GM12878 (cell line): Measurements from ENCODE around the gene MISFA. TPM values are rescaled to one million over a fixed set of nuclear protein-coding genes. Genes with fewer than 3 reads are reported as not detected.

ENCODE experiments used
- BHLHE40 ChIP-seq, 2 experiments: fragments of 450-650 bp in 1 of 2; IDR thresholded peaks; 2 replicates each; pipeline ENCODE4 v1.6.1; 2011 to 2017; ENCODE audit warnings: low read depth in 2 of 2, borderline replicate concordance in 1 of 2, improper control_type of control experiment in 1 of 2, low read length in 1 of 2, mild to moderate bottlenecking in 1 of 2
- BMI1 ChIP-seq: fragments of 450-650 bp; IDR thresholded peaks from 2 replicates; pipeline ENCODE4 v1.6.1; 2016; ENCODE audit warnings: mild to moderate bottlenecking, moderate library complexity, borderline replicate concordance
- CHD4 ChIP-seq: fragments of 200-600 bp; sonication (generic); IDR thresholded peaks from 2 replicates; pipeline ENCODE4 v1.6.1; 2016; ENCODE audit warnings: mild to moderate bottlenecking
- CREB1 ChIP-seq: IDR thresholded peaks from 2 replicates; pipeline ENCODE4 v1.6.1; 2012; ENCODE audit warnings: low read depth, mild to moderate bottlenecking, inconsistent platforms
- EGR1 ChIP-seq, 2 experiments: IDR thresholded peaks; 1 replicate in 1 of 2; 2 replicates in 1 of 2; pipeline ENCODE4 v1.6.1; 2011 to 2012; ENCODE audit warnings: low read depth in 2 of 2, low read length in 2 of 2, borderline replicate concordance in 1 of 2, mild to moderate bottlenecking in 1 of 2, moderate library complexity in 1 of 2
- FOS ChIP-seq: IDR thresholded peaks from 3 replicates; pipeline ENCODE4 v1.6.1; 2011; ENCODE audit warnings: borderline replicate concordance; ENCODE audit not compliant: insufficient read length; ENCODE audit errors: extremely low read depth
- HCFC1 ChIP-seq: fragments of 150-350 bp; IDR thresholded peaks from 2 replicates; pipeline ENCODE4 v1.6.1; 2014; ENCODE audit warnings: low read length
- HDGF ChIP-seq: fragments of 450-650 bp; IDR thresholded peaks from 2 replicates; pipeline ENCODE4 v1.6.1; 2016; ENCODE audit warnings: antibody characterized with exemption
- IKZF1 ChIP-seq: fragments of 450-650 bp; conservative IDR thresholded peaks from 2 replicates; pipeline ENCODE4 v1.6.1; 2017; ENCODE audit warnings: antibody characterized with exemption, mild to moderate bottlenecking
- IRF4 ChIP-seq: IDR thresholded peaks from 2 replicates; pipeline ENCODE4 v1.6.1; 2011; ENCODE audit warnings: low read depth, low read length
- JUNB ChIP-seq: IDR thresholded peaks from 2 replicates; pipeline ENCODE4 v1.6.1; 2016; ENCODE audit warnings: antibody characterized with exemption, mild to moderate bottlenecking
- NFYA ChIP-seq: IDR thresholded peaks from 2 replicates; pipeline ENCODE4 v1.6.1; 2011; ENCODE audit warnings: low read depth, mild to moderate bottlenecking, low read length, improper control_type of control experiment, borderline replicate concordance
- NR2C1 ChIP-seq: fragments of 450-650 bp; IDR thresholded peaks from 2 replicates; pipeline ENCODE4 v1.6.1; 2017; ENCODE audit warnings: antibody characterized with exemption, mild to moderate bottlenecking, moderate library complexity
- SMC3 ChIP-seq: IDR thresholded peaks from 2 replicates; pipeline ENCODE4 v1.6.1; 2011; ENCODE audit warnings: low read length, improper control_type of control experiment, borderline replicate concordance
- SREBF1 ChIP-seq: IDR thresholded peaks from 2 replicates; pipeline ENCODE4 v1.6.1; 2012; ENCODE audit warnings: mild to moderate bottlenecking, low read length
- TCF7 ChIP-seq: IDR thresholded peaks from 2 replicates; pipeline ENCODE4 v1.6.1; 2014; ENCODE audit warnings: antibody characterized with exemption, borderline replicate concordance
- ZSCAN29 ChIP-seq: fragments of 450-650 bp; IDR thresholded peaks from 2 replicates; pipeline ENCODE4 v1.6.1; 2017; ENCODE audit warnings: mild to moderate bottlenecking, moderate library complexity
- ZZZ3 ChIP-seq: IDR thresholded peaks from 2 replicates; pipeline ENCODE4 v1.6.1; 2011; ENCODE audit warnings: low read depth; ENCODE audit not compliant: control insufficient read depth, insufficient read length
- polyA plus RNA-seq, 11 experiments: library from polyadenylated mRNA; depleted of rRNA in 4 of 11; unstranded in 6 of 11; stranded (reverse) in 5 of 11; fragments of >200 nt; fragmentation: Nextera tagmentation in 4 of 11; fragmentation: Illumina TruSeq in 1 of 11; extraction: Ambion mirVana in 4 of 11; extraction: Trizol in 1 of 11; gene quantifications; 1 replicate in 1 of 11; 2 replicates in 10 of 11; pipeline versions ENCODE4 v1.2.1 to v1.2.3, GENCODE V29; 2011 to 2016; ENCODE audit warnings: inconsistent platforms in 2 of 11, missing spikeins in 2 of 11, low read depth in 1 of 11
- total RNA-seq, 4 experiments: library from RNA; depleted of rRNA in 3 of 4; stranded (reverse); fragments of >200 nt in 3 of 4; fragmentation: Illumina TruSeq in 1 of 4; extraction: Trizol in 1 of 4; gene quantifications; 2 replicates each; pipeline versions ENCODE4 v1.2.1 to v1.2.3, GENCODE V29; 2013 to 2021
- TF ChIP-seq, protein P1 (sequence below): fragments of 450-650 bp; IDR thresholded peaks from 2 replicates; pipeline ENCODE4 v1.6.1; 2016; ENCODE audit warnings: mild to moderate bottlenecking
- TF ChIP-seq, protein P2 (sequence below): fragments of 450-650 bp; IDR thresholded peaks from 2 replicates; pipeline ENCODE4 v1.6.1; 2018; ENCODE audit warnings: borderline replicate concordance, mild to moderate bottlenecking; ENCODE audit not compliant: partially characterized antibody
- TF ChIP-seq, protein P3 (sequence below): fragments of 450-650 bp; formaldehyde crosslinking; IDR thresholded peaks from 2 replicates; pipeline ENCODE4 v1.5.0; 2022; ENCODE audit warnings: mild to moderate bottlenecking, missing genetic modification characterization
- TF ChIP-seq, protein P4 (sequence below): IDR thresholded peaks from 2 replicates; pipeline ENCODE4 v1.6.1; 2012; ENCODE audit warnings: low read depth, low read length, improper control_type of control experiment

MISFA gene
- total and polyA plus RNA-seq, 10 of the 15 experiments (the other 5 are each of a cell fraction or from before 2014, with no cell fraction given), result 0.88 to 4.6 (median 2.3) TPM; not detected in 1

DNA sequence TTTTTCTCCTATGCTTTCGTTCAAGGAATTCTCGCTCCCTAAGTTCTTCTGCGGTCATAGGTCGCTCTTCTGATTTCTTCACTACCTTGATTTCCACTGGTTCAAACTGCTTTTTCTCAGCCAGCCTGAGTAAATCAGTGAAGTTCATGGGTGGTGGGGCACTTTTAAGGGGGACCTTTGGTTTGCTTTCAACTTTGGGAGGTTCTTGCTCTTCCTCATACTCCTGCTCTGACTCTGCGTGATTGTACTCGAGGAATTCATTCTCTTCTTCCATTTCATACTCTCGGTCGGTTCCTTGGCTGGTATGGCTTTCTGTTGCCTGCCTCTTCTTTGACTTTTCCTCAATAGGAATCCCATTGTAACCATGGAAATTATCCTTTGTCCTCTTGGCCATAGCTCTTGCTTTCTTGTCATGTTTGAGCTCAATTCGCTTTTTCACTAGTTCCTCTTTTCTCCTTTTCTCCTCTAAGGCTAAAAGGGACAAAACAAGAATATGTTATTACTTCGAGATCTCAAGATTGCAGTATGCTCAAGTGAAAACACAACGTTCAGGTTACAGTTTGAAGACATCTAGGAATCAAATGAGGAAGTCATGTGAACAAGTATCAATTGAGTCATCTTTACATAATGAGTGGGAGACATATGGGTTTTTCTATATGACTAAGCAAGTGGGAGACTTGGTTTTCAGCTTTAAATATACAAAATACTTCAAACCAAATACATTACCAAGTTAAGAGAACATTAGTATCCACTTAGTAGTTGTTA lies 16.2 kb downstream of the MISFA start (continued):
- TF ChIP-seq, protein P1, sequence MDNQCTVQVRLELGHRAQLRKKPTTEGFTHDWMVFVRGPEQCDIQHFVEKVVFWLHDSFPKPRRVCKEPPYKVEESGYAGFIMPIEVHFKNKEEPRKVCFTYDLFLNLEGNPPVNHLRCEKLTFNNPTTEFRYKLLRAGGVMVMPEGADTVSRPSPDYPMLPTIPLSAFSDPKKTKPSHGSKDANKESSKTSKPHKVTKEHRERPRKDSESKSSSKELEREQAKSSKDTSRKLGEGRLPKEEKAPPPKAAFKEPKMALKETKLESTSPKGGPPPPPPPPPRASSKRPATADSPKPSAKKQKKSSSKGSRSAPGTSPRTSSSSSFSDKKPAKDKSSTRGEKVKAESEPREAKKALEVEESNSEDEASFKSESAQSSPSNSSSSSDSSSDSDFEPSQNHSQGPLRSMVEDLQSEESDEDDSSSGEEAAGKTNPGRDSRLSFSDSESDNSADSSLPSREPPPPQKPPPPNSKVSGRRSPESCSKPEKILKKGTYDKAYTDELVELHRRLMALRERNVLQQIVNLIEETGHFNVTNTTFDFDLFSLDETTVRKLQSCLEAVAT, result no peak
- TF ChIP-seq FOS (no peak), NFYA (no peak), HDGF (no peak), NR2C1 (no peak), BHLHE40 (IDR thresholded peaks at IDR 0.05; ENCODE audit: borderline replicate concordance in 1 of 2, low read depth in 2 of 2, low read length in 1 of 2) (peak; percentile 76 to 86; a peak in 3 of 4 replicates), TCF7 (no peak), CREB1 (peak; percentile 44; the same call in 1 of the 2 replicates), IKZF1 (peak; percentile 50), SREBF1 (no peak), EGR1 (IDR thresholded peaks at IDR 0.05; ENCODE audit: borderline replicate concordance in 1 of 2, low read depth in 2 of 2, low read length in 2 of 2) (no peak), ZSCAN29 (no peak), BMI1 (peak; percentile 63; the same call in 1 of the 2 replicates), ZZZ3 (no peak), JUNB (peak; percentile 98), CHD4 (no peak), SMC3 (no peak; the same call in 1 of the 2 replicates), HCFC1 (no peak), IRF4 (peak; percentile 93)
- TF ChIP-seq, protein P2, sequence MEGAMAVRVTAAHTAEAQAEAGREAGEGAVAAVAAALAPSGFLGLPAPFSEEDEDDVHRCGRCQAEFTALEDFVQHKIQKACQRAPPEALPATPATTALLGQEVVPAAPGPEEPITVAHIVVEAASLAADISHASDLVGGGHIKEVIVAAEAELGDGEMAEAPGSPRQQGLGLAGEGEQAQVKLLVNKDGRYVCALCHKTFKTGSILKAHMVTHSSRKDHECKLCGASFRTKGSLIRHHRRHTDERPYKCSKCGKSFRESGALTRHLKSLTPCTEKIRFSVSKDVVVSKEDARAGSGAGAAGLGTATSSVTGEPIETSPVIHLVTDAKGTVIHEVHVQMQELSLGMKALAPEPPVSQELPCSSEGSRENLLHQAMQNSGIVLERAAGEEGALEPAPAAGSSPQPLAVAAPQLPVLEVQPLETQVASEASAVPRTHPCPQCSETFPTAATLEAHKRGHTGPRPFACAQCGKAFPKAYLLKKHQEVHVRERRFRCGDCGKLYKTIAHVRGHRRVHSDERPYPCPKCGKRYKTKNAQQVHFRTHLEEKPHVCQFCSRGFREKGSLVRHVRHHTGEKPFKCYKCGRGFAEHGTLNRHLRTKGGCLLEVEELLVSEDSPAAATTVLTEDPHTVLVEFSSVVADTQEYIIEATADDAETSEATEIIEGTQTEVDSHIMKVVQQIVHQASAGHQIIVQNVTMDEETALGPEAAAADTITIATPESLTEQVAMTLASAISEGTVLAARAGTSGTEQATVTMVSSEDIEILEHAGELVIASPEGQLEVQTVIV, result no peak
- TF ChIP-seq, protein P3, sequence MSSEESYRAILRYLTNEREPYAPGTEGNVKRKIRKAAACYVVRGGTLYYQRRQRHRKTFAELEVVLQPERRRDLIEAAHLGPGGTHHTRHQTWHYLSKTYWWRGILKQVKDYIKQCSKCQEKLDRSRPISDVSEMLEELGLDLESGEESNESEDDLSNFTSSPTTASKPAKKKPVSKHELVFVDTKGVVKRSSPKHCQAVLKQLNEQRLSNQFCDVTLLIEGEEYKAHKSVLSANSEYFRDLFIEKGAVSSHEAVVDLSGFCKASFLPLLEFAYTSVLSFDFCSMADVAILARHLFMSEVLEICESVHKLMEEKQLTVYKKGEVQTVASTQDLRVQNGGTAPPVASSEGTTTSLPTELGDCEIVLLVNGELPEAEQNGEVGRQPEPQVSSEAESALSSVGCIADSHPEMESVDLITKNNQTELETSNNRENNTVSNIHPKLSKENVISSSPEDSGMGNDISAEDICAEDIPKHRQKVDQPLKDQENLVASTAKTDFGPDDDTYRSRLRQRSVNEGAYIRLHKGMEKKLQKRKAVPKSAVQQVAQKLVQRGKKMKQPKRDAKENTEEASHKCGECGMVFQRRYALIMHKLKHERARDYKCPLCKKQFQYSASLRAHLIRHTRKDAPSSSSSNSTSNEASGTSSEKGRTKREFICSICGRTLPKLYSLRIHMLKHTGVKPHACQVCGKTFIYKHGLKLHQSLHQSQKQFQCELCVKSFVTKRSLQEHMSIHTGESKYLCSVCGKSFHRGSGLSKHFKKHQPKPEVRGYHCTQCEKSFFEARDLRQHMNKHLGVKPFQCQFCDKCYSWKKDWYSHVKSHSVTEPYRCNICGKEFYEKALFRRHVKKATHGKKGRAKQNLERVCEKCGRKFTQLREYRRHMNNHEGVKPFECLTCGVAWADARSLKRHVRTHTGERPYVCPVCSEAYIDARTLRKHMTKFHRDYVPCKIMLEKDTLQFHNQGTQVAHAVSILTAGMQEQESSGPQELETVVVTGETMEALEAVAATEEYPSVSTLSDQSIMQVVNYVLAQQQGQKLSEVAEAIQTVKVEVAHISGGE (CRISPR knock-in tag), result no peak
- TF ChIP-seq, protein P4, sequence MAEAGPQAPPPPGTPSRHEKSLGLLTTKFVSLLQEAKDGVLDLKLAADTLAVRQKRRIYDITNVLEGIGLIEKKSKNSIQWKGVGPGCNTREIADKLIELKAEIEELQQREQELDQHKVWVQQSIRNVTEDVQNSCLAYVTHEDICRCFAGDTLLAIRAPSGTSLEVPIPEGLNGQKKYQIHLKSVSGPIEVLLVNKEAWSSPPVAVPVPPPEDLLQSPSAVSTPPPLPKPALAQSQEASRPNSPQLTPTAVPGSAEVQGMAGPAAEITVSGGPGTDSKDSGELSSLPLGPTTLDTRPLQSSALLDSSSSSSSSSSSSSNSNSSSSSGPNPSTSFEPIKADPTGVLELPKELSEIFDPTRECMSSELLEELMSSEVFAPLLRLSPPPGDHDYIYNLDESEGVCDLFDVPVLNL, result no peak
